ENCODE data around the gene MLLT3.

DNA sequence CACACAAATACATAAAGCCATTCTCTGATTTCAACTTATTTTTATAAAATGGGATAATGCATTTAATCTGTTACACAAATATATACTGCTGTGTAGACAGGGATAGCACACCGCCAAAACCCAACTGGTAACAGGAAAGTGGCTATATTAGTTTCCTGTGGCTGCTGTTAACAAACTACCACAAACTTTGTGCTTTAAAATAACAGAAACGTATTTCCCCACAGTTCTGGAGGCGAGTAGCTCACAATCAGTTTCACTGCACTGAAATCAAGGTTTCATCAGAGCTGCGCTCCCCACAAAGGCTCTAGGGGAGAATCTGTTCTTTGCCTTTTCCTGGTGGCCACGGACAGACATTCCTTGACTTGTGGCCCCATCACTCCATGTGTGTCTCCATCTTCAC lies 94.0 kb downstream of the MLLT3 start:
- TF ChIP-seq, protein P1, sequence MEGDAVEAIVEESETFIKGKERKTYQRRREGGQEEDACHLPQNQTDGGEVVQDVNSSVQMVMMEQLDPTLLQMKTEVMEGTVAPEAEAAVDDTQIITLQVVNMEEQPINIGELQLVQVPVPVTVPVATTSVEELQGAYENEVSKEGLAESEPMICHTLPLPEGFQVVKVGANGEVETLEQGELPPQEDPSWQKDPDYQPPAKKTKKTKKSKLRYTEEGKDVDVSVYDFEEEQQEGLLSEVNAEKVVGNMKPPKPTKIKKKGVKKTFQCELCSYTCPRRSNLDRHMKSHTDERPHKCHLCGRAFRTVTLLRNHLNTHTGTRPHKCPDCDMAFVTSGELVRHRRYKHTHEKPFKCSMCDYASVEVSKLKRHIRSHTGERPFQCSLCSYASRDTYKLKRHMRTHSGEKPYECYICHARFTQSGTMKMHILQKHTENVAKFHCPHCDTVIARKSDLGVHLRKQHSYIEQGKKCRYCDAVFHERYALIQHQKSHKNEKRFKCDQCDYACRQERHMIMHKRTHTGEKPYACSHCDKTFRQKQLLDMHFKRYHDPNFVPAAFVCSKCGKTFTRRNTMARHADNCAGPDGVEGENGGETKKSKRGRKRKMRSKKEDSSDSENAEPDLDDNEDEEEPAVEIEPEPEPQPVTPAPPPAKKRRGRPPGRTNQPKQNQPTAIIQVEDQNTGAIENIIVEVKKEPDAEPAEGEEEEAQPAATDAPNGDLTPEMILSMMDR (IDR thresholded peaks at IDR 0.05), result no peak
- TF ChIP-seq POLR2AphosphoS5 (IDR thresholded peaks at IDR 0.05), result no peak
